ENCODE measurements around the gene LGALSL. TPM values are rescaled to one million over a fixed set of nuclear protein-coding genes. Genes with fewer than 3 reads are reported as not detected.

Gene LGALSL
- polyA plus RNA-seq, 1 of the 3 experiments (the other 2 are of a cell fraction), result 6.5 TPM

DNA sequence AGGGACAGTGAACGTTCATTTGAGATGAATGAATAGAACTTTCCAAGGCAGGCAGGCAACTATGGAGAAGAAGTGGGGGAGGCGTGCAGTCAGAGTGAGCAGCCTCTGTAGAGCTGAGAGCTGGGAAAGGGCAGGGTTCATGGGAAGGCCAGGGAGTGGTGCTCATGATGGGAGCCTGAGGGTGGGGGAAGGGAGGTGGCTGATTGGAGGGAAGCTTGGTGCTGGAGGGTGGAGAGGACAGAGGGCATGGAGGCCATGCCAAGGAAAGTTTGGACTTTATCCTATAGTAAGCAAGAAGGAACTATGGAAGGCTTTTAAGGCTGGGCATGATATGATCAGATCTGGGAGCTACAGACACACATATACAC lies 47.6 kb upstream of the LGALSL start:
- Histone ChIP-seq H3K27me3 (ENCODE audit: insufficient read depth) (no peaks in the 10 kb centered on the region), H3F3A (replicated peaks; ENCODE audit: insufficient read depth) (no peaks in the 10 kb centered on the region), H3K9ac (no peak overlapping the region), H3K4me1 (ENCODE audit: control insufficient read depth in 1 of 2, insufficient read depth in 2 of 2, low read depth in 1 of 2, low read length in 1 of 2) (peaks cover 0 to 5% of the 10 kb centered on the region in 2 experiments; a peak in 2 of 4 replicates), H3K36me3 (replicated peaks in 1 of 2; ENCODE audit: control insufficient read depth in 1 of 2, insufficient read depth in 2 of 2, low read length in 1 of 2) (no peaks in the 10 kb centered on the region), H3K9me3 (no peaks in the 10 kb centered on the region), H3K79me2 (ENCODE audit: insufficient read depth) (no peaks in the 10 kb centered on the region), H3K4me3 (ENCODE audit: low read depth in 2 of 2, low read length in 1 of 2) (no peak overlapping the region), H3K4me2 (no peak overlapping the region), H2AFZ (ENCODE audit: low read depth) (no peak overlapping the region), H3K9me2 (no peaks in the 10 kb centered on the region), H3K27ac (ENCODE audit: low read depth in 2 of 2, low read length in 1 of 2) (no peak overlapping the region), H4K20me1 (ENCODE audit: insufficient read depth) (no peaks in the 10 kb centered on the region)
- CTCF ChIA-PET, result interaction anchor here (0.6 kb wide), 1 partner anchor 9 kb away, joined by 3 read pairs; no protein-coding TSS in a partner anchor
- POLR2A ChIA-PET, result no interaction called here
- TF ChIP-seq FOXJ3 (CRISPR knock-in tag; IDR thresholded peaks at IDR 0.05) (no peak), RCOR1 (IDR thresholded peaks at IDR 0.05; ENCODE audit: low read length) (no peak), MEF2A (IDR thresholded peaks at IDR 0.05; ENCODE audit: borderline replicate concordance, low read depth) (no peak), EP300 (IDR thresholded peaks at IDR 0.05; ENCODE audit: borderline replicate concordance in 1 of 2, low read depth in 1 of 2, low read length in 1 of 2) (no peak), TAF1 (IDR thresholded peaks at IDR 0.05; ENCODE audit: borderline replicate concordance, low read depth, low read length) (no peak)
- TF ChIP-seq, protein P1, sequence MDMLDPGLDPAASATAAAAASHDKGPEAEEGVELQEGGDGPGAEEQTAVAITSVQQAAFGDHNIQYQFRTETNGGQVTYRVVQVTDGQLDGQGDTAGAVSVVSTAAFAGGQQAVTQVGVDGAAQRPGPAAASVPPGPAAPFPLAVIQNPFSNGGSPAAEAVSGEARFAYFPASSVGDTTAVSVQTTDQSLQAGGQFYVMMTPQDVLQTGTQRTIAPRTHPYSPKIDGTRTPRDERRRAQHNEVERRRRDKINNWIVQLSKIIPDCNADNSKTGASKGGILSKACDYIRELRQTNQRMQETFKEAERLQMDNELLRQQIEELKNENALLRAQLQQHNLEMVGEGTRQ (IDR thresholded peaks at IDR 0.05; ENCODE audit: borderline replicate concordance, low read depth, low read length), result no peak
- TF ChIP-seq, protein P2, sequence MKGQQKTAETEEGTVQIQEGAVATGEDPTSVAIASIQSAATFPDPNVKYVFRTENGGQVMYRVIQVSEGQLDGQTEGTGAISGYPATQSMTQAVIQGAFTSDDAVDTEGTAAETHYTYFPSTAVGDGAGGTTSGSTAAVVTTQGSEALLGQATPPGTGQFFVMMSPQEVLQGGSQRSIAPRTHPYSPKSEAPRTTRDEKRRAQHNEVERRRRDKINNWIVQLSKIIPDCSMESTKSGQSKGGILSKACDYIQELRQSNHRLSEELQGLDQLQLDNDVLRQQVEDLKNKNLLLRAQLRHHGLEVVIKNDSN (IDR thresholded peaks at IDR 0.05; ENCODE audit: borderline replicate concordance, low read depth), result no peak
- DNase-seq, result no peak
- WGBS (ENCODE audit: low lambda C conversion rate), result 81% methylated on average over 2 of the region's 2 CpGs

DNA sequence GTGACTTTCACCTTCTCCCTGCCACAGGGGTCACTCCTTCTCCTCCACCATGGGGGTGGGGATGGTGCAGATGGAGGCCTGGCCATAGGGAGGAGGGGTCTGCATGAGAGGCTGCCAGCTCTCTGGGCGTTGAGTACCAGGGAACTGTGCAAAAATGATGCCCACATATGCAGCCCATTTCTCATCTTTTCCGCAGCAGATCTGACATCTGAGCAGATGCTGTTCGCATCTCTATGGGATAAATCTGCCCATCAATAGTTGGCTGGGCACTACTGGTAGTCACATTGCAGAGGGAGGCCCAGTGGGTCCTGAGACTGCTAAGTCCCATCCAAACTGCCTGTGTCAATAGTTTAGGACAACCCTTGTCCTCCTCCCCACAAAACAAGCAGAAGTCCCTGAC lies 45.9 kb upstream of the LGALSL start:
- Histone ChIP-seq H4K20me1 (ENCODE audit: insufficient read depth) (no peaks in the 10 kb centered on the region), H3K9me2 (no peaks in the 10 kb centered on the region), H3K9me3 (no peaks in the 10 kb centered on the region), H2AFZ (ENCODE audit: low read depth) (no peak overlapping the region), H3K79me2 (ENCODE audit: insufficient read depth) (no peaks in the 10 kb centered on the region), H3K9ac (no peak overlapping the region), H3K27me3 (ENCODE audit: insufficient read depth) (peaks cover 6% of the 10 kb centered on the region; the same call in 1 of the 2 replicates), H3K4me2 (no peak overlapping the region), H3K4me3 (ENCODE audit: low read depth in 2 of 2, low read length in 1 of 2) (no peak overlapping the region), H3K4me1 (ENCODE audit: control insufficient read depth in 1 of 2, insufficient read depth in 2 of 2, low read depth in 1 of 2, low read length in 1 of 2) (peaks cover 0 to 5% of the 10 kb centered on the region in 2 experiments; a peak in 2 of 4 replicates), H3K27ac (ENCODE audit: low read depth in 2 of 2, low read length in 1 of 2) (no peak overlapping the region), H3K36me3 (replicated peaks in 1 of 2; ENCODE audit: control insufficient read depth in 1 of 2, insufficient read depth in 2 of 2, low read length in 1 of 2) (no peaks in the 10 kb centered on the region), H3F3A (replicated peaks; ENCODE audit: insufficient read depth) (no peaks in the 10 kb centered on the region)
- CTCF ChIA-PET, result no interaction called here
- POLR2A ChIA-PET, result no interaction called here
- WGBS (ENCODE audit: low lambda C conversion rate), result 64% methylated on average over 3 of the region's 3 CpGs
- no peak for DNase-seq
- TF ChIP-seq GABPA (IDR thresholded peaks at IDR 0.05; ENCODE audit: low read depth), result no peak
- TF ChIP-seq TEAD4 (IDR thresholded peaks at IDR 0.05; ENCODE audit: borderline replicate concordance, insufficient read depth), result no peak
- no peak for TF ChIP-seq RCOR1 (IDR thresholded peaks at IDR 0.05; ENCODE audit: low read length)
- TF ChIP-seq, protein P3, sequence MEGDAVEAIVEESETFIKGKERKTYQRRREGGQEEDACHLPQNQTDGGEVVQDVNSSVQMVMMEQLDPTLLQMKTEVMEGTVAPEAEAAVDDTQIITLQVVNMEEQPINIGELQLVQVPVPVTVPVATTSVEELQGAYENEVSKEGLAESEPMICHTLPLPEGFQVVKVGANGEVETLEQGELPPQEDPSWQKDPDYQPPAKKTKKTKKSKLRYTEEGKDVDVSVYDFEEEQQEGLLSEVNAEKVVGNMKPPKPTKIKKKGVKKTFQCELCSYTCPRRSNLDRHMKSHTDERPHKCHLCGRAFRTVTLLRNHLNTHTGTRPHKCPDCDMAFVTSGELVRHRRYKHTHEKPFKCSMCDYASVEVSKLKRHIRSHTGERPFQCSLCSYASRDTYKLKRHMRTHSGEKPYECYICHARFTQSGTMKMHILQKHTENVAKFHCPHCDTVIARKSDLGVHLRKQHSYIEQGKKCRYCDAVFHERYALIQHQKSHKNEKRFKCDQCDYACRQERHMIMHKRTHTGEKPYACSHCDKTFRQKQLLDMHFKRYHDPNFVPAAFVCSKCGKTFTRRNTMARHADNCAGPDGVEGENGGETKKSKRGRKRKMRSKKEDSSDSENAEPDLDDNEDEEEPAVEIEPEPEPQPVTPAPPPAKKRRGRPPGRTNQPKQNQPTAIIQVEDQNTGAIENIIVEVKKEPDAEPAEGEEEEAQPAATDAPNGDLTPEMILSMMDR (IDR thresholded peaks at IDR 0.05), result no peak
- TF ChIP-seq CHD2 (IDR thresholded peaks at IDR 0.05; ENCODE audit: low read length, partially characterized antibody), result no peak
- TF ChIP-seq, protein P4, sequence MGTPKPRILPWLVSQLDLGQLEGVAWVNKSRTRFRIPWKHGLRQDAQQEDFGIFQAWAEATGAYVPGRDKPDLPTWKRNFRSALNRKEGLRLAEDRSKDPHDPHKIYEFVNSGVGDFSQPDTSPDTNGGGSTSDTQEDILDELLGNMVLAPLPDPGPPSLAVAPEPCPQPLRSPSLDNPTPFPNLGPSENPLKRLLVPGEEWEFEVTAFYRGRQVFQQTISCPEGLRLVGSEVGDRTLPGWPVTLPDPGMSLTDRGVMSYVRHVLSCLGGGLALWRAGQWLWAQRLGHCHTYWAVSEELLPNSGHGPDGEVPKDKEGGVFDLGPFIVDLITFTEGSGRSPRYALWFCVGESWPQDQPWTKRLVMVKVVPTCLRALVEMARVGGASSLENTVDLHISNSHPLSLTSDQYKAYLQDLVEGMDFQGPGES (IDR thresholded peaks at IDR 0.05; ENCODE audit: low read depth, low read length), result no peak
- no peak for TF ChIP-seq RXRA (IDR thresholded peaks at IDR 0.05; ENCODE audit: borderline replicate concordance, low read depth)
- TF ChIP-seq JUND (IDR thresholded peaks at IDR 0.05), result no peak
- no peak for TF ChIP-seq FOXM1 (IDR thresholded peaks at IDR 0.05; ENCODE audit: low read depth)
- TF ChIP-seq, protein P2 (IDR thresholded peaks at IDR 0.05; ENCODE audit: borderline replicate concordance, low read depth), result no peak
- TF ChIP-seq FOSL2 (IDR thresholded peaks at IDR 0.05; ENCODE audit: borderline replicate concordance, low read depth), result no peak
- TF ChIP-seq MEF2A (IDR thresholded peaks at IDR 0.05; ENCODE audit: borderline replicate concordance, low read depth), result no peak
- TF ChIP-seq, protein P5, sequence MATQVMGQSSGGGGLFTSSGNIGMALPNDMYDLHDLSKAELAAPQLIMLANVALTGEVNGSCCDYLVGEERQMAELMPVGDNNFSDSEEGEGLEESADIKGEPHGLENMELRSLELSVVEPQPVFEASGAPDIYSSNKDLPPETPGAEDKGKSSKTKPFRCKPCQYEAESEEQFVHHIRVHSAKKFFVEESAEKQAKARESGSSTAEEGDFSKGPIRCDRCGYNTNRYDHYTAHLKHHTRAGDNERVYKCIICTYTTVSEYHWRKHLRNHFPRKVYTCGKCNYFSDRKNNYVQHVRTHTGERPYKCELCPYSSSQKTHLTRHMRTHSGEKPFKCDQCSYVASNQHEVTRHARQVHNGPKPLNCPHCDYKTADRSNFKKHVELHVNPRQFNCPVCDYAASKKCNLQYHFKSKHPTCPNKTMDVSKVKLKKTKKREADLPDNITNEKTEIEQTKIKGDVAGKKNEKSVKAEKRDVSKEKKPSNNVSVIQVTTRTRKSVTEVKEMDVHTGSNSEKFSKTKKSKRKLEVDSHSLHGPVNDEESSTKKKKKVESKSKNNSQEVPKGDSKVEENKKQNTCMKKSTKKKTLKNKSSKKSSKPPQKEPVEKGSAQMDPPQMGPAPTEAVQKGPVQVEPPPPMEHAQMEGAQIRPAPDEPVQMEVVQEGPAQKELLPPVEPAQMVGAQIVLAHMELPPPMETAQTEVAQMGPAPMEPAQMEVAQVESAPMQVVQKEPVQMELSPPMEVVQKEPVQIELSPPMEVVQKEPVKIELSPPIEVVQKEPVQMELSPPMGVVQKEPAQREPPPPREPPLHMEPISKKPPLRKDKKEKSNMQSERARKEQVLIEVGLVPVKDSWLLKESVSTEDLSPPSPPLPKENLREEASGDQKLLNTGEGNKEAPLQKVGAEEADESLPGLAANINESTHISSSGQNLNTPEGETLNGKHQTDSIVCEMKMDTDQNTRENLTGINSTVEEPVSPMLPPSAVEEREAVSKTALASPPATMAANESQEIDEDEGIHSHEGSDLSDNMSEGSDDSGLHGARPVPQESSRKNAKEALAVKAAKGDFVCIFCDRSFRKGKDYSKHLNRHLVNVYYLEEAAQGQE (IDR thresholded peaks at IDR 0.05; ENCODE audit: low read depth, low read length), result no peak
- no peak for TF ChIP-seq RFX5 (IDR thresholded peaks at IDR 0.05; ENCODE audit: low read length)
